ENCODE results near the gene C5. TPM values are rescaled to one million over a fixed set of nuclear protein-coding genes. Genes with fewer than 3 reads are reported as not detected.

C5 gene
- total RNA-seq, 1 experiment from 2014 or later, result 0.74 TPM

DNA sequence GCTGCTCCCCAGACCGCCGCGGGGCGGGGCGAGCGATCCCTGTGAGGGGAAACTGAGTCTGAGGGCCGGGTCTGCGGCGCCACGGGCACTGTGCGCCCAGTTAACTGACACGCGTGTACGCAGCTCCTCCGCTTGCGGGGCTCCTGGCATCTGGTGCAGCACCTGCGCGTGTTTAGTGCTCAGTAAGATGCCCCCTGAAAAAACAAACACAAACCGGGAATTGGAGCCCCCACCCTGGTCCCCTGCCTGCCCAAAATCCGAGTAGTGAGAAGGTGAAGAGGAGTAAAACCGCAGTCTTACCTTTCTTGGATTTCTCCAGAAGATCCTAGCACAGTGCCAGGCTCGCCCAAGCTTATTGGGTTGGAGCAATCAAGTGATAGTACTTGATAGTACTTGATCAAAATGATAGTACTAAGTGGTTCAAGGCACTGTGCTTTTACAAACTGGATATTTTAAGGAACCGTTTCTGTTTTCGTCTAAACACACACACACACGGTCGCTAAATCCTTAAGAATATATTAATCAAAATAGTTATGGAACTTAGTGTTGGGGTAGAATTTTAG, 120.8 kb downstream of the C5 start:
- Histone ChIP-seq H3K9me3 (ENCODE audit: control insufficient read depth, low read depth, low read length) (no peaks in the 10 kb centered on the region), H3K23me2 (ENCODE audit: insufficient read length, low read depth, low read length, poor library complexity, severe bottlenecking) (peaks cover 10% of the 10 kb centered on the region), H3K79me2 (ENCODE audit: insufficient read depth, low read length) (no peaks in the 10 kb centered on the region), H3K23ac (ENCODE audit: insufficient read length, low read depth, low read length) (no peak overlapping the region), H3K4me2 (ENCODE audit: insufficient read depth, insufficient read length, low read length) (peak overlapping the region; percentile 51), H3K27me3 (ENCODE audit: insufficient read depth, low read length) (no peaks in the 10 kb centered on the region), H2BK15ac (ENCODE audit: low read depth, low read length) (no peak overlapping the region), H3K18ac (ENCODE audit: insufficient read length, low read depth, low read length) (no peak overlapping the region), H3K27ac (ENCODE audit: insufficient read length, low read depth, low read length) (no peak overlapping the region), H2BK5ac (ENCODE audit: insufficient read length, low read length) (no peak overlapping the region), H2BK20ac (ENCODE audit: low read depth, low read length, poor library complexity, severe bottlenecking) (no peak overlapping the region), H3K79me1 (ENCODE audit: insufficient read depth, low read depth, low read length, poor library complexity, severe bottlenecking) (no peaks in the 10 kb centered on the region), H4K20me1 (ENCODE audit: control insufficient read depth, insufficient read depth, insufficient read length) (no peaks in the 10 kb centered on the region), H2AK5ac (ENCODE audit: insufficient read length, low read length) (no peak overlapping the region), H2BK12ac (ENCODE audit: insufficient read length, low read depth, low read length) (no peak overlapping the region), H3K4ac (ENCODE audit: low read depth, low read length) (no peak overlapping the region), H4K8ac (replicated peaks; ENCODE audit: insufficient read length, low read depth, low read length) (no peak overlapping the region), H4K91ac (ENCODE audit: insufficient read length, low read depth, low read length) (no peak overlapping the region), H3T11ph (ENCODE audit: low read length) (no peak overlapping the region), H2BK120ac (ENCODE audit: low read depth, low read length, poor library complexity, severe bottlenecking) (no peak overlapping the region), H4K5ac (ENCODE audit: insufficient read length, low read depth, low read length) (no peak overlapping the region), H3K4me1 (ENCODE audit: insufficient read depth, low read length) (peaks cover 4% of the 10 kb centered on the region; the same call in 1 of the 2 replicates), H3K56ac (ENCODE audit: insufficient read length, low read depth, low read length) (no peak overlapping the region), H3K14ac (ENCODE audit: insufficient read depth, low read length) (0 out of 2 replicates have a peak overlapping the region, but pooled peaks have one; percentile 72), H3K9ac (ENCODE audit: extremely low read depth, insufficient read length, low read length) (no peak overlapping the region), H2AFZ (ENCODE audit: low read length) (no peak overlapping the region)
- TF ChIP-seq CTCF (conservative IDR thresholded peaks at IDR 0.05), result peak; percentile 21; the same call in 1 of the 3 replicates
- Mint-ChIP-seq H3K27me3 (ENCODE audit: low read depth) (peaks cover 16% of the 10 kb centered on the region), H3K27ac (no peak overlapping the region; a peak in 1 of 7 replicates), H3K36me3 (ENCODE audit: insufficient read depth in 1 of 3, low read depth in 3 of 3) (no peaks in the 10 kb centered on the region), H3K4me1 (peaks cover 30 to 38% of the 10 kb centered on the region in 2 experiments), H3K9me3 (no peaks in the 10 kb centered on the region), H3K4me3 (peak overlapping the region; percentile 59 to 71; a peak in 4 of 5 replicates)
- no CpG with 5 or more reads among the region's 26 CpGs for WGBS (ENCODE audit: extremely low coverage, insufficient read length, low lambda C conversion rate)
- DNase-seq, result no peak

All from H9 (cell line).